K562 (cell line): ENCODE data around the gene IDH1. TPM values are rescaled to one million over a fixed set of nuclear protein-coding genes. Genes with fewer than 3 reads are reported as not detected.

Experiments used
- ATAC-seq: fragments of 200-7000 bp; cut with Tn5 transposase; 3 replicates; pipeline ENCODE4 v1.9.1; 2020; ENCODE audit warnings: moderate library complexity
- Bru-seq: library from RNA; stranded (reverse); fragments of 400-500 nt; gene quantifications from one replicate; lab custom pipeline; 2021; lab: Mats Ljungman, UMichigan
- BruChase-seq, 2 experiments: library from RNA; stranded (reverse); fragments of 400-500 nt; gene quantifications; one replicate each; lab custom pipeline; 2021; lab: Mats Ljungman, UMichigan
- BruUV-seq: library from RNA; stranded (reverse); fragments of 400-500 nt; replicated peaks from 2 replicates; lab custom pipeline; 2021; lab: Mats Ljungman, UMichigan
- CTCF ChIA-PET: fragments of 300-600 bp; formaldehyde crosslinking; extraction: SDS; loops from one replicate; lab custom pipeline; 2021; ENCODE audit warnings: low intra/inter-chr PET ratio; lab: Yijun Ruan, JAX
- POLR2A ChIA-PET: fragments of 300-600, 350-650 bp; sonication (Branson Sonifier 250); formaldehyde crosslinking; extraction: SDS; loops from one replicate; lab custom pipeline; 2021; ENCODE audit warnings: antibody characterized with exemption, inconsistent platforms; lab: Yijun Ruan, JAX
- DNase-seq, 4 experiments: peaks; one replicate each; pipeline versions ENCODE4 v3.0.0 to v3.0.0-alpha.2; 2011 to 2018; ENCODE audit warnings: low spot score in 3 of 4, mixed read lengths in 3 of 4; ENCODE audit errors: extremely low read depth in 1 of 4
- FAIRE-seq: peaks from 2 replicates; lab custom pipeline; 2011; peaks lifted over from hg19 to GRCh38; lab: Jason Lieb, UNC
- H2AFZ ChIP-seq: 2 replicates; pipeline ENCODE4 v1.6.0; 2011; ENCODE audit warnings: low read depth, low read length, control low read depth, inconsistent platforms
- H3K27ac ChIP-seq: fragments of 200-600 bp; 3 replicates; pipeline ENCODE4 v1.8.0; 2011; ENCODE audit warnings: low read depth, mild to moderate bottlenecking, control low read depth, inconsistent platforms, low read length, moderate library complexity, mixed read lengths; ENCODE audit errors: extremely low read depth
- H3K27me3 ChIP-seq, 2 experiments: fragments of 300-600 bp in 1 of 2; 2 replicates in 1 of 2; 3 replicates in 1 of 2; pipeline versions ENCODE4 v1.6.0 to v1.8.0; 2011; ENCODE audit warnings: inconsistent platforms in 2 of 2, low read length in 2 of 2, mild to moderate bottlenecking in 1 of 2, mixed read lengths in 1 of 2, moderate library complexity in 1 of 2; ENCODE audit not compliant: control insufficient read depth in 2 of 2, insufficient read depth in 2 of 2
- H3K36me3 ChIP-seq: fragments of 300-600 bp; 3 replicates; pipeline ENCODE4 v1.8.0; 2011; ENCODE audit warnings: mild to moderate bottlenecking, low read length, inconsistent platforms; ENCODE audit not compliant: control insufficient read depth, insufficient read depth
- H3K4me1 ChIP-seq, 2 experiments: fragments of 200-600 bp in 1 of 2; replicated peaks in 1 of 2; 2 replicates in 1 of 2; 3 replicates in 1 of 2; pipeline versions ENCODE4 v1.5.1 to v1.8.0; 2011; ENCODE audit warnings: inconsistent platforms in 2 of 2, low read length in 2 of 2, mild to moderate bottlenecking in 1 of 2, mixed read lengths in 1 of 2, moderate library complexity in 1 of 2; ENCODE audit not compliant: control insufficient read depth in 2 of 2, insufficient read depth in 2 of 2
- H3K4me2 ChIP-seq: 2 replicates; pipeline ENCODE4 v1.6.1; 2011; ENCODE audit warnings: low read length, control low read depth, inconsistent platforms, mixed read lengths; ENCODE audit not compliant: insufficient read depth
- H3K4me3 ChIP-seq: fragments of 200-600 bp; sonication (generic), shearing (Covaris generic); 2 replicates; pipeline ENCODE4 v1.5.1; 2016; ENCODE audit warnings: control low read depth, inconsistent platforms
- H3K79me2 ChIP-seq: fragments of 200-600 bp; 3 replicates; pipeline ENCODE4 v1.8.0; 2011; ENCODE audit warnings: low read length, inconsistent platforms; ENCODE audit not compliant: control insufficient read depth, insufficient read depth
- H3K9ac ChIP-seq, 2 experiments: 2 replicates each; pipeline versions ENCODE4 v1.6.0 to v1.6.1; 2011; ENCODE audit warnings: low read depth in 2 of 2, low read length in 2 of 2, control low read depth in 1 of 2, inconsistent platforms in 1 of 2, mild to moderate bottlenecking in 1 of 2, mixed read lengths in 1 of 2; ENCODE audit not compliant: insufficient read depth in 1 of 2
- H3K9me1 ChIP-seq: one replicate; pipeline ENCODE4 v1.6.0; 2011; ENCODE audit warnings: inconsistent platforms, mild to moderate bottlenecking, low read length, moderate library complexity; ENCODE audit not compliant: control insufficient read depth, insufficient read depth
- H3K9me3 ChIP-seq: replicated peaks from 2 replicates; pipeline ENCODE4 v1.5.1; 2011; ENCODE audit warnings: low read depth, low read length, inconsistent platforms; ENCODE audit not compliant: control insufficient read depth, insufficient read depth
- H4K20me1 ChIP-seq: replicated peaks from 2 replicates; pipeline ENCODE4 v1.6.1; 2011; ENCODE audit warnings: low read length, inconsistent platforms, mixed read lengths; ENCODE audit not compliant: control insufficient read depth, insufficient read depth
- ASH1L ChIP-seq: fragments of 450-650 bp; IDR thresholded peaks from 2 replicates; pipeline ENCODE4 v1.6.1; 2018; ENCODE audit warnings: borderline replicate concordance, mild to moderate bottlenecking, low read depth; ENCODE audit not compliant: partially characterized antibody
- HBP1 ChIP-seq: fragments of 450-650 bp; formaldehyde crosslinking; IDR thresholded peaks from 2 replicates; pipeline ENCODE4 v1.4.0; 2022; ENCODE audit warnings: missing genetic modification characterization
- KLF6 ChIP-seq: fragments of 250-450 bp; sonication (Bioruptor Pico); IDR thresholded peaks from 2 replicates; pipeline ENCODE4 v1.4.0; 2020; ENCODE audit warnings: mild to moderate bottlenecking, moderate library complexity, borderline replicate concordance
- PHB ChIP-seq: fragments of 250-450 bp; sonication (Bioruptor Pico); IDR thresholded peaks from 2 replicates; pipeline ENCODE4 v1.5.0; 2021
- PPARD ChIP-seq: fragments of 250-450 bp; sonication (Bioruptor Pico); IDR thresholded peaks from 2 replicates; pipeline ENCODE4 v1.8.0; 2022; ENCODE audit warnings: inconsistent platforms, mild to moderate bottlenecking, moderate library complexity
- RNF2 ChIP-seq: sonication (generic); IDR thresholded peaks from 2 replicates; pipeline ENCODE4 v1.6.1; 2016
- ZBED1 ChIP-seq: IDR thresholded peaks from 2 replicates; pipeline ENCODE4 v1.6.1; 2014
- ZBTB17 ChIP-seq: fragments of 450-650 bp; formaldehyde crosslinking; IDR thresholded peaks from 2 replicates; pipeline ENCODE4 v1.4.0; 2020; ENCODE audit warnings: mild to moderate bottlenecking
- WGBS: fragments of 100-300 bp; shearing (Covaris generic); methylation state at CpG from one replicate; pipeline ENCODE4 v1.1.6; 2016; ENCODE audit warnings: low coverage, mixed read lengths; ENCODE audit not compliant: insufficient coverage; ENCODE audit errors: missing lambda C conversion rate; 5-methylcytosine and 5-hydroxymethylcytosine counted together
- in situ Hi-C: fragments of 300-500 bp; cut with MboI; formaldehyde crosslinking; loops from 4 replicates; pipeline ENCODE4 v1.15.0; 2018; ENCODE audit warnings: inconsistent platforms, mixed read lengths
- intact Hi-C: fragments of 100-400 bp; cut with micrococcal nuclease; formaldehyde crosslinking; loops from 2 replicates; pipeline ENCODE4 v1.14.2; 2022
- long read RNA-seq, 3 experiments: library from polyadenylated mRNA in 2 of 3; library from RNA in 1 of 3; unstranded in 2 of 3; stranded (forward) in 1 of 3; transcript quantifications; one replicate each; pipeline ENCODE4 v2.0.0, GENCODE V29; 2019 to 2022
- polyA minus RNA-seq, 3 experiments: library from RNA; depleted of rRNA, polyadenylated mRNA; stranded (reverse); fragments of >200 nt; gene quantifications; 2 replicates each; pipeline ENCODE4 v1.2.3, GENCODE V29; 2011
- polyA plus RNA-seq, 8 experiments: library from polyadenylated mRNA; depleted of rRNA in 4 of 8; stranded (reverse) in 5 of 8; unstranded in 3 of 8; fragments of >200 nt; fragmentation: Nextera tagmentation in 2 of 8; fragmentation: Illumina TruSeq in 1 of 8; extraction: Ambion mirVana in 2 of 8; extraction: Trizol in 1 of 8; gene quantifications; 2 replicates each; pipeline versions ENCODE4 v1.2.1 to v1.2.3, GENCODE V29; 2011 to 2014; ENCODE audit warnings: inconsistent platforms in 1 of 8, missing spikeins in 1 of 8
- total RNA-seq, 7 experiments: library from RNA; depleted of rRNA in 6 of 7; stranded (reverse); fragments of >200 nt in 6 of 7; fragmentation: Illumina TruSeq in 2 of 7; extraction: Trizol in 2 of 7; gene quantifications; 2 replicates each; pipeline versions ENCODE4 v1.2.1 to v1.2.3, GENCODE V29; 2011 to 2021; ENCODE audit warnings: low replicate concordance in 1 of 7

The IDH1 gene
- total RNA-seq (2011; cell fraction: chromatin; rRNA removed; ENCODE audit: low replicate concordance), result 74.6 and 149 TPM in 2 replicates
- 48.2 and 61.6 TPM in 2 replicates for total RNA-seq (2011; cell fraction: nucleolus; rRNA removed)
- total RNA-seq (2011; cell fraction: nucleoplasm; rRNA removed), result 74.6 and 93.9 TPM in 2 replicates
- total RNA-seq (2014; rRNA removed), result 61.9 and 65.9 TPM in 2 replicates
- 108 and 114 TPM in 2 replicates for total RNA-seq (2014; rRNA removed; fragmentation: Illumina TruSeq; extraction: Trizol)
- total RNA-seq (2015; rRNA removed; fragmentation: Illumina TruSeq; extraction: Trizol), result 94.4 and 101 TPM in 2 replicates
- 75.1 and 80.8 TPM in 2 replicates for total RNA-seq (2021)
- polyA plus RNA-seq (2011; rRNA removed), result 86.7 and 96.4 TPM in 2 replicates
- polyA plus RNA-seq (2011; cell fraction: cytosol; rRNA removed), result 16.7 and 52.0 TPM in 2 replicates
- polyA plus RNA-seq (2011; cell fraction: nucleus; rRNA removed), result 53.6 and 109 TPM in 2 replicates
- 64.8 and 261 TPM in 2 replicates for polyA plus RNA-seq (2012)
- polyA plus RNA-seq (2014; fragmentation: Illumina TruSeq; extraction: Trizol), result 93.5 and 108 TPM in 2 replicates
- 100 to 1,000 TPM; 135 to 194 TPM for polyA plus RNA-seq (2014; fragmentation: Nextera tagmentation; extraction: Ambion mirVana)
- 92.6 and 103 TPM in 2 replicates for polyA plus RNA-seq (2014; rRNA removed)
- polyA minus RNA-seq (2011; rRNA and poly(A)+ RNA removed), result 93.3 and 121 TPM in 2 replicates
- 26.4 and 30.7 TPM in 2 replicates for polyA minus RNA-seq (2011; cell fraction: cytosol; rRNA and poly(A)+ RNA removed)
- polyA minus RNA-seq (2011; cell fraction: nucleus; rRNA and poly(A)+ RNA removed), result 38.6 and 77.4 TPM in 2 replicates
- Bru-seq, nascent RNA, result percentile 89 among the genes with signal in this experiment
- percentile 96 among the genes with signal in this experiment for BruChase-seq, experiment 1, labeled RNA remaining after a 2-hour chase
- percentile 96 among the genes with signal in this experiment for BruChase-seq, experiment 2, labeled RNA remaining after a 6-hour chase
- long read RNA-seq, experiment 1, transcript IDH1-201 (10 exons, 2,382 nt), result major isoform, 127 of 166 reads
- long read RNA-seq, experiment 1, transcript IDH1-203 (10 exons, 2,441 nt), result minor isoform, 9 of 166 reads
- long read RNA-seq, experiment 1, partial matches to known transcripts, result 9 of 166 reads
- long read RNA-seq, experiment 1, other reads (novel, unspliced or antisense), result 11 of 166 reads
- long read RNA-seq, experiment 2, transcript IDH1-201 (10 exons, 2,382 nt), result major isoform, 10 of 31 reads
- long read RNA-seq, experiment 2, partial matches to known transcripts, result 4 of 31 reads
- long read RNA-seq, experiment 2, other reads (novel, unspliced or antisense), result 16 of 31 reads
- long read RNA-seq, experiment 3, transcript IDH1-201 (10 exons, 2,382 nt), result major isoform, 45 of 54 reads
- long read RNA-seq, experiment 3, partial matches to known transcripts, result 4 of 54 reads
- long read RNA-seq, experiment 3, other reads (novel, unspliced or antisense), result 1 of 54 reads

GRCh38 chr2:208254871-208255556 is at the start of gene IDH1:
IDH1 (minus strand) TSS chr2:208255071; CDS start chr2:208251551, 3,520 bp downstream.
- no peaks in the 10 kb centered on the region for H3K9me3 ChIP-seq
- WGBS, result 0% methylated on average over 25 of the region's 48 CpGs
- peaks cover 8 to 13% of the 10 kb centered on the region in 2 experiments; a peak in 4 of 5 replicates for H3K4me1 ChIP-seq
- H3K9ac ChIP-seq, result peak within 1 kb of the TSS; percentile 81 to 92
- H3K79me2 ChIP-seq, result peaks cover 39% of the 10 kb centered on the region
- ATAC-seq (peak; percentile 78), DNase-seq (peak; percentile 91 to 94 (median 92)), FAIRE-seq (peak; percentile 85)
- CTCF ChIA-PET, result interaction anchor here (0.9 kb wide), 1 partner anchor 79 kb away, joined by 3 read pairs; no protein-coding TSS in a partner anchor
- POLR2A ChIA-PET, result interaction anchor here (1.7 to 4.6 kb wide), 2 partner anchors 11 to 20 kb away, joined by 5 to 21 read pairs; partner anchors contain the start of gene PIKFYVE
- no TSS peak for BruUV-seq
- H2AFZ ChIP-seq, result peak within 1 kb of the TSS; percentile 85
- no peaks in the 10 kb centered on the region for H4K20me1 ChIP-seq
- in situ Hi-C loops (no loop called here), intact Hi-C loops (loop anchor here (1.0 kb wide), 2 partner anchors 10 to 80 kb away; no protein-coding TSS in a partner anchor)
- no peaks in the 10 kb centered on the region for H3K27me3 ChIP-seq
- peaks cover 38% of the 10 kb centered on the region; the same call in 2 of the 3 replicates for H3K36me3 ChIP-seq
- peak within 1 kb of the TSS; percentile 99 for H3K4me2 ChIP-seq
- peak within 1 kb of the TSS; percentile 84 for H3K4me3 ChIP-seq
- H3K9me1 ChIP-seq, result no peaks in the 10 kb centered on the region
- H3K27ac ChIP-seq, result peak within 1 kb of the TSS; percentile 80
- 0 out of 2 replicates have a peak, but pooled peaks have one; percentile 8 for TF ChIP-seq KLF6 (CRISPR knock-in tag)
- TF ChIP-seq RNF2, result no peak
- TF ChIP-seq HBP1 (CRISPR knock-in tag), result no peak
- no peak for TF ChIP-seq ZBED1
- TF ChIP-seq ASH1L, result no peak
- no peak for TF ChIP-seq PPARD
- TF ChIP-seq ZBTB17 (CRISPR knock-in tag), result 0 out of 2 replicates have a peak, but pooled peaks have one; percentile 37
- no peak for TF ChIP-seq PHB (CRISPR knock-in tag)
